Stimulated activated CD8-positive, alpha-beta memory T cell treated with anti-CD3 and anti-CD28 coated beads, Interleukin-7, amount 100 ng/mL, for 1 hour (primary cell): Measurements from ENCODE around the gene CCDC69.
"Not testable (repeated sequence)": the region's sequence is repeated elsewhere in the genome, so short reads cannot be mapped to it uniquely, and the experiment has no call there.

Source experiments
- DNase-seq, 2 donors: peaks; one replicate each; pipeline ENCODE4 v3.0.0-alpha.2; 2020; ENCODE audit warnings: low read depth in 2 of 2

CCDC69 gene

GRCh38 chr5:151222054-151222789 lies 1.7 kb downstream of the CCDC69 start:
- DNase-seq = no peak

GRCh38 chr5:151221574-151221973 lies 2.3 kb downstream of the CCDC69 start:
- no peak for DNase-seq

GRCh38 chr5:151219789-151220188 lies 4.1 kb downstream of the CCDC69 start:
- DNase-seq = no peak

- no peak for DNase-seq
Observed at GRCh38 chr5:151219138-151219537, 4.8 kb downstream of the CCDC69 start.

- DNase-seq = no peak
Observed at GRCh38 chr5:151218177-151218576, 5.7 kb downstream of the CCDC69 start.

GRCh38 chr5:151216781-151217180 lies 7.1 kb downstream of the CCDC69 start:
- DNase-seq = no peak

- DNase-seq = no peak
Observed at GRCh38 chr5:151215546-151215880, 8.4 kb downstream of the CCDC69 start.

GRCh38 chr5:151214614-151215545 lies 9.0 kb downstream of the CCDC69 start:
- DNase-seq = no peak

GRCh38 chr5:151213803-151214613 lies 9.9 kb downstream of the CCDC69 start:
- DNase-seq = peak; percentile 67 to 68

- no peak for DNase-seq
Observed at GRCh38 chr5:151212406-151212798, 11.5 kb downstream of the CCDC69 start.

- DNase-seq = no peak
Observed at GRCh38 chr5:151208481-151208914, 15.4 kb downstream of the CCDC69 start.

- DNase-seq = no peak
Observed at GRCh38 chr5:151205411-151205810, 18.5 kb downstream of the CCDC69 start.

GRCh38 chr5:151204051-151204450 lies 19.8 kb downstream of the CCDC69 start:
- DNase-seq = no peak

GRCh38 chr5:151202381-151203139 lies 21.3 kb downstream of the CCDC69 start:
- DNase-seq = no peak

- DNase-seq = no peak
Observed at GRCh38 chr5:151200913-151201595, 22.8 kb downstream of the CCDC69 start.

- no peak for DNase-seq
Observed at GRCh38 chr5:151199581-151200185, 24.2 kb downstream of the CCDC69 start.

- no peak for DNase-seq
Observed at GRCh38 chr5:151198861-151199260, 25.0 kb downstream of the CCDC69 start.

- DNase-seq = not testable (repeated sequence)
Observed at GRCh38 chr5:151197291-151197600, 26.6 kb downstream of the CCDC69 start.

GRCh38 chr5:151196556-151197290 lies 27.2 kb downstream of the CCDC69 start:
- no peak for DNase-seq

GRCh38 chr5:151195622-151196021 lies 28.3 kb downstream of the CCDC69 start:
- no peak for DNase-seq
